ENCODE results near the gene SATB2. TPM values are rescaled to one million over a fixed set of nuclear protein-coding genes. Genes with fewer than 3 reads are reported as not detected.

The SATB2 gene
- total and polyA plus RNA-seq, 2 experiments from 2014 or later, result 1.6 to 6.0 TPM

GRCh38 chr2:199505755-199506403 lies 48.1 kb upstream of the SATB2 start:
- no peak for TF ChIP-seq EZH2phosphoT487 (IDR thresholded peaks at IDR 0.05; ENCODE audit: unreplicated experiment)
- no peak for TF ChIP-seq ZNF331 (CRISPR knock-in tag; IDR thresholded peaks at IDR 0.05; ENCODE audit: low read depth)
- TF ChIP-seq CREB1 (CRISPR knock-in tag; IDR thresholded peaks at IDR 0.05; ENCODE audit: low read depth), result no peak
- no peak for TF ChIP-seq ZNF114 (CRISPR knock-in tag; IDR thresholded peaks at IDR 0.05)
- TF ChIP-seq EZH2 (IDR thresholded peaks at IDR 0.05; ENCODE audit: low read depth, unreplicated experiment), result no peak
- no peak for TF ChIP-seq STAT1 (IDR thresholded peaks at IDR 0.05; ENCODE audit: unreplicated experiment)
- TF ChIP-seq ZNF462 (CRISPR knock-in tag; IDR thresholded peaks at IDR 0.05), result no peak
- no peak for TF ChIP-seq ETS1 (IDR thresholded peaks at IDR 0.05)
- TF ChIP-seq, protein P1, sequence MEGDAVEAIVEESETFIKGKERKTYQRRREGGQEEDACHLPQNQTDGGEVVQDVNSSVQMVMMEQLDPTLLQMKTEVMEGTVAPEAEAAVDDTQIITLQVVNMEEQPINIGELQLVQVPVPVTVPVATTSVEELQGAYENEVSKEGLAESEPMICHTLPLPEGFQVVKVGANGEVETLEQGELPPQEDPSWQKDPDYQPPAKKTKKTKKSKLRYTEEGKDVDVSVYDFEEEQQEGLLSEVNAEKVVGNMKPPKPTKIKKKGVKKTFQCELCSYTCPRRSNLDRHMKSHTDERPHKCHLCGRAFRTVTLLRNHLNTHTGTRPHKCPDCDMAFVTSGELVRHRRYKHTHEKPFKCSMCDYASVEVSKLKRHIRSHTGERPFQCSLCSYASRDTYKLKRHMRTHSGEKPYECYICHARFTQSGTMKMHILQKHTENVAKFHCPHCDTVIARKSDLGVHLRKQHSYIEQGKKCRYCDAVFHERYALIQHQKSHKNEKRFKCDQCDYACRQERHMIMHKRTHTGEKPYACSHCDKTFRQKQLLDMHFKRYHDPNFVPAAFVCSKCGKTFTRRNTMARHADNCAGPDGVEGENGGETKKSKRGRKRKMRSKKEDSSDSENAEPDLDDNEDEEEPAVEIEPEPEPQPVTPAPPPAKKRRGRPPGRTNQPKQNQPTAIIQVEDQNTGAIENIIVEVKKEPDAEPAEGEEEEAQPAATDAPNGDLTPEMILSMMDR (conservative IDR thresholded peaks at IDR 0.05; ENCODE audit: low read depth in 2 of 2), result no peak
- TF ChIP-seq JUNB (IDR thresholded peaks at IDR 0.05; ENCODE audit: unreplicated experiment), result no peak
- no peaks in the 10 kb centered on the region for H3K4me1 ChIP-seq (ENCODE audit: insufficient read depth)
- no peak overlapping the region for H3K27ac ChIP-seq (ENCODE audit: low read depth)
- no peaks in the 10 kb centered on the region for H3K4me1 Mint-ChIP-seq
- H2AFZ ChIP-seq, result peak overlapping the region; percentile 59; the same call in 1 of the 2 replicates
- H3K4me3 Mint-ChIP-seq, result no peak overlapping the region
- no peaks in the 10 kb centered on the region for H3K27me3 ChIP-seq (ENCODE audit: insufficient read depth)
- ATAC-seq, result no peak
- H3K27ac Mint-ChIP-seq, result no peak overlapping the region
- H3K27me3 Mint-ChIP-seq (ENCODE audit: insufficient read depth, low read depth, poor library complexity), result no peaks in the 10 kb centered on the region
- no peaks in the 10 kb centered on the region for H4K20me1 ChIP-seq (replicated peaks; ENCODE audit: insufficient read depth)
- H3K36me3 ChIP-seq (ENCODE audit: insufficient read depth), result no peaks in the 10 kb centered on the region
- H3K4me3 ChIP-seq, result no peak overlapping the region
- H3K79me2 ChIP-seq (replicated peaks; ENCODE audit: insufficient read depth), result no peaks in the 10 kb centered on the region
- no peaks in the 10 kb centered on the region for H3K36me3 Mint-ChIP-seq (ENCODE audit: low read depth)
- no peaks in the 10 kb centered on the region for H3F3A ChIP-seq (replicated peaks; ENCODE audit: low read depth)
- no peaks in the 10 kb centered on the region for H3K9me3 Mint-ChIP-seq
- H3K9me2 ChIP-seq (ENCODE audit: insufficient read depth), result peaks cover 3% of the 10 kb centered on the region; the same call in 1 of the 2 replicates
- H3K4me2 ChIP-seq, result no peak overlapping the region
- DNase-seq (ENCODE audit: low spot score), result no peak
